Type B pancreatic cell (in vitro differentiated cells): ENCODE data around the gene GPHN. TPM values are rescaled to one million over a fixed set of nuclear protein-coding genes. Genes with fewer than 3 reads are reported as not detected.
"Not testable (repeated sequence)": the region's sequence is repeated elsewhere in the genome, so short reads cannot be mapped to it uniquely, and the experiment has no call there.

Experiments used
- DNase-seq: peaks from one replicate; pipeline ENCODE4 v3.0.0; 2021; ENCODE audit warnings: mixed read lengths; ENCODE audit not compliant: unreplicated experiment; ENCODE audit errors: extremely low spot score
- H3K27ac Mint-ChIP-seq: 2 replicates; pipeline ENCODE4 v1.8.0; 2021; ENCODE audit warnings: mild to moderate bottlenecking, mixed read lengths
- H3K27me3 Mint-ChIP-seq: 2 replicates; pipeline ENCODE4 v1.8.0; 2021; ENCODE audit warnings: mixed read lengths
- H3K36me3 Mint-ChIP-seq: 2 replicates; pipeline ENCODE4 v1.8.0; 2021; ENCODE audit warnings: mixed read lengths
- H3K4me1 Mint-ChIP-seq: one replicate; pipeline ENCODE4 v1.8.0; 2021; ENCODE audit warnings: mixed read lengths; ENCODE audit not compliant: unreplicated experiment
- H3K4me3 Mint-ChIP-seq: 2 replicates; pipeline ENCODE4 v1.8.0; 2021; ENCODE audit warnings: mild to moderate bottlenecking, mixed read lengths
- H3K9me3 Mint-ChIP-seq: 2 replicates; pipeline ENCODE4 v1.8.0; 2021; ENCODE audit warnings: mixed read lengths
- total RNA-seq: library from RNA; stranded (reverse); gene quantifications from 2 replicates; pipeline ENCODE4 v1.2.1, GENCODE V29; 2021; ENCODE audit warnings: low replicate concordance
- TF ChIP-seq, protein P1 (sequence below): fragments of 200-600 bp; sonication (generic); conservative IDR thresholded peaks from 2 replicates; pipeline ENCODE4 v1.5.0; 2021; ENCODE audit warnings: antibody characterized with exemption, mild to moderate bottlenecking

GPHN gene
- total RNA-seq, 1 donor from 2014 or later: 38.9 TPM

DNA sequence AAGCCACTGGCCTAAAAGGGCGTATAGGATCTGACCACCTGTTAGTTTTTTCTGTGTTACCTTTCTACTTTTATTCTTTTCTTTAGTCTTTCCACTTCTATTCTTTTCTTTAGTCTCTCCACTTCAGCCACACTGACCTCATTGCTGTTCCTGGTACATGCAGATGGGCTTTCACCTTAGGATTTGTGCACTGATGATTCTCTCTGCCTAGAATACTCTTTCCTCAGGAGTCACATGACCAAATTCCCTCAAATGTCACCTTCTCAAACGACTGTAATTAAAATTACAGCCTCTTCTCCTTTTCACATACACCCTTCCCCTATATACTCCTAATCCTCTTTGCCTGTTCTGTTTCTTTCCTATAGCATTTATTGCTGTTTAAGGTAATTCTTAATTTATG lies 36.0 kb downstream of the GPHN start:
- TF ChIP-seq, protein P1, sequence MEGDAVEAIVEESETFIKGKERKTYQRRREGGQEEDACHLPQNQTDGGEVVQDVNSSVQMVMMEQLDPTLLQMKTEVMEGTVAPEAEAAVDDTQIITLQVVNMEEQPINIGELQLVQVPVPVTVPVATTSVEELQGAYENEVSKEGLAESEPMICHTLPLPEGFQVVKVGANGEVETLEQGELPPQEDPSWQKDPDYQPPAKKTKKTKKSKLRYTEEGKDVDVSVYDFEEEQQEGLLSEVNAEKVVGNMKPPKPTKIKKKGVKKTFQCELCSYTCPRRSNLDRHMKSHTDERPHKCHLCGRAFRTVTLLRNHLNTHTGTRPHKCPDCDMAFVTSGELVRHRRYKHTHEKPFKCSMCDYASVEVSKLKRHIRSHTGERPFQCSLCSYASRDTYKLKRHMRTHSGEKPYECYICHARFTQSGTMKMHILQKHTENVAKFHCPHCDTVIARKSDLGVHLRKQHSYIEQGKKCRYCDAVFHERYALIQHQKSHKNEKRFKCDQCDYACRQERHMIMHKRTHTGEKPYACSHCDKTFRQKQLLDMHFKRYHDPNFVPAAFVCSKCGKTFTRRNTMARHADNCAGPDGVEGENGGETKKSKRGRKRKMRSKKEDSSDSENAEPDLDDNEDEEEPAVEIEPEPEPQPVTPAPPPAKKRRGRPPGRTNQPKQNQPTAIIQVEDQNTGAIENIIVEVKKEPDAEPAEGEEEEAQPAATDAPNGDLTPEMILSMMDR: no peak
- DNase-seq: no peak
- Mint-ChIP-seq H3K4me3 (no peak overlapping the region), H3K27me3 (no peaks in the 10 kb centered on the region), H3K4me1 (no peaks in the 10 kb centered on the region), H3K27ac (no peak overlapping the region), H3K9me3 (no peaks in the 10 kb centered on the region), H3K36me3 (peaks cover 4% of the 10 kb centered on the region)

DNA sequence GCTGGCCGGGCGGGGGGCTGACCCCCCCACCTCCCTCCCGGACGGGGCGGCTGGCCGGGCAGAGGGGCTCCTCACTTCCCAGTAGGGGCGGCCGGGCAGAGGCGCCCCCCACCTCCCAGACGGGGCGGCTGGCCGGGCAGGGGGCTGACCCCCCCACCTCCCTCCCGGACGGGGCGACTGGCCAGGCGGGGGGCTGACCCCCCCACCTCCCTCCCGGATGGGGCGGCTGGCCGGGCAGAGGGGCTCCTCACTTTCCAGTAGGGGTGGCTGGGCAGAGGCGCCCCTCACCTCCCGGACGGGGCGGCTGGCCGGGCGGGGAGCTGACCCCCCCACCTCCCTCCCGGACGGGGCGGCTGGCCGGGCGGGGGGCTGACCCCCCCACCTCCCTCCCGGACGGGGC lies 37.2 kb downstream of the GPHN start:
- not testable (repeated sequence) for H3K27ac Mint-ChIP-seq, H3K4me1 Mint-ChIP-seq, H3K9me3 Mint-ChIP-seq, H3K27me3 Mint-ChIP-seq, H3K4me3 Mint-ChIP-seq, H3K36me3 Mint-ChIP-seq, DNase-seq

GRCh38 chr14:66545751-66546150 lies 37.8 kb downstream of the GPHN start:
- not testable (repeated sequence) for H3K4me3 Mint-ChIP-seq, DNase-seq, H3K9me3 Mint-ChIP-seq, H3K4me1 Mint-ChIP-seq, H3K27me3 Mint-ChIP-seq, H3K27ac Mint-ChIP-seq, H3K36me3 Mint-ChIP-seq

GRCh38 chr14:66563731-66564130 lies 55.8 kb downstream of the GPHN start:
- TF ChIP-seq, protein P1: no peak
- Mint-ChIP-seq H3K27ac (no peak overlapping the region), H3K4me3 (no peak overlapping the region)

GRCh38 chr14:66568220-66568619 lies 60.3 kb downstream of the GPHN start:
- peaks cover 11% of the 10 kb centered on the region for H3K9me3 Mint-ChIP-seq
- TF ChIP-seq, protein P1: no peak
- no peak overlapping the region for H3K4me3 Mint-ChIP-seq
- no peaks in the 10 kb centered on the region for H3K27me3 Mint-ChIP-seq
- peaks cover 9% of the 10 kb centered on the region for H3K36me3 Mint-ChIP-seq
- H3K27ac Mint-ChIP-seq: no peak overlapping the region
- no peak for DNase-seq
- no peaks in the 10 kb centered on the region for H3K4me1 Mint-ChIP-seq

More at GRCh38 chr14:66563731-66564130, 55.8 kb downstream of the GPHN start:
- no peak for DNase-seq
- H3K4me1 Mint-ChIP-seq: no peaks in the 10 kb centered on the region
- H3K27me3 Mint-ChIP-seq: no peaks in the 10 kb centered on the region
- H3K9me3 Mint-ChIP-seq: no peaks in the 10 kb centered on the region
- no peaks in the 10 kb centered on the region for H3K36me3 Mint-ChIP-seq

DNA sequence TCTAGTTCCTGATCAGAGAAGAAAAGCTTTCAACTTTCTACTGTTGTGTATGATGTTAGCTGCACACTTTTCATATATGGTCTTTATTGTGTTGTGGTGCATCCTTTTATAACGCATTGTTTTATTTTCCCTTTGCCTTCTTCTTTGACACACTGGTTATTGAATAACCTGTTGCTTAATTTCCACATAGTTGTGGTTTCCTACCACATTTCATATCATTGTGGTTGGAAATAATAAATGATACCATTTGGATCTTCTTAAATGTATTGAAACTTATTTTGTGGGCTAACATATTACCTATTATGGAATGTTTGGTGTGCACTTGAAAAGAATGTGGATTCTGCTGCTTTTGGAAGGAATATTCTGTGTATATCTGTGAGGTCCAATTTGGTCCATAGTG lies 64.9 kb downstream of the GPHN start:
- Mint-ChIP-seq H3K4me3 (no peak overlapping the region), H3K36me3 (peaks cover 13% of the 10 kb centered on the region), H3K4me1 (no peaks in the 10 kb centered on the region), H3K27me3 (no peaks in the 10 kb centered on the region), H3K9me3 (peaks cover 16% of the 10 kb centered on the region), H3K27ac (no peak overlapping the region)
- TF ChIP-seq, protein P1: no peak
- DNase-seq: no peak

GRCh38 chr14:66575014-66575413 lies 67.1 kb downstream of the GPHN start:
- Mint-ChIP-seq H3K4me1 (no peaks in the 10 kb centered on the region), H3K4me3 (no peak overlapping the region), H3K9me3 (peaks cover 21% of the 10 kb centered on the region), H3K27ac (no peak overlapping the region), H3K36me3 (peaks cover 13% of the 10 kb centered on the region), H3K27me3 (no peaks in the 10 kb centered on the region)
- TF ChIP-seq, protein P1: no peak
- no peak for DNase-seq
